NCI-H526 (cell line): ENCODE results near the gene ZNF213.
A peak's percentile ranks its signal among the peaks of the same experiment; 100 is the strongest.
"Not testable (repeated sequence)": the region's sequence is repeated elsewhere in the genome, so short reads cannot be mapped to it uniquely, and the experiment has no call there.

ENCODE experiments used
- DNase-seq, 2 experiments: peaks; one replicate each; lab custom pipeline; 2025; lab: John Stamatoyannopoulos, UW

The ZNF213 gene

GRCh38 chr16:3170440-3171180, 35.8 kb downstream of the ZNF213 start:
- DNase-seq = no peak

- DNase-seq = no peak
These were observed 36.5 kb downstream of the ZNF213 start for GRCh38 chr16:3171181-3171854.

- no peak for DNase-seq
These were observed 37.2 kb downstream of the ZNF213 start for GRCh38 chr16:3171855-3172593.

GRCh38 chr16:3173892-3174617, 39.2 kb downstream of the ZNF213 start:
- DNase-seq = peak; percentile 38 to 74

GRCh38 chr16:3174618-3175148, 39.9 kb downstream of the ZNF213 start:
- no peak for DNase-seq

- DNase-seq = peak in 1 of 2 experiments; percentile 22
These were observed 40.6 kb downstream of the ZNF213 start for GRCh38 chr16:3175157-3176093.

GRCh38 chr16:3179651-3180050, 44.8 kb downstream of the ZNF213 start:
- no peak for DNase-seq

- no peak for DNase-seq
These were observed 45.6 kb downstream of the ZNF213 start for GRCh38 chr16:3180445-3180878.

GRCh38 chr16:3182293-3182607, 47.4 kb downstream of the ZNF213 start:
- DNase-seq = not testable (repeated sequence)

GRCh38 chr16:3182608-3183444, 48.0 kb downstream of the ZNF213 start:
- DNase-seq = peak in 1 of 2 experiments; percentile 48

GRCh38 chr16:3183445-3184139, 48.8 kb downstream of the ZNF213 start:
- no peak for DNase-seq

GRCh38 chr16:3186946-3187690, 52.3 kb downstream of the ZNF213 start:
- DNase-seq = no peak

GRCh38 chr16:3187798-3188674, 53.2 kb downstream of the ZNF213 start, which contains the start of gene OR1F1:
TSS of gene OR1F1 (plus strand) at chr16:3188204.
- DNase-seq = peak in 1 of 2 experiments; percentile 24

GRCh38 chr16:3188675-3188924, 53.8 kb downstream of the ZNF213 start:
- DNase-seq = no peak

GRCh38 chr16:3188925-3189825, 54.3 kb downstream of the ZNF213 start:
- peak in 1 of 2 experiments; percentile 62 for DNase-seq

GRCh38 chr16:3189869-3190268, 55.0 kb downstream of the ZNF213 start:
- DNase-seq = no peak

- no peak for DNase-seq
These were observed 56.1 kb downstream of the ZNF213 start for GRCh38 chr16:3190949-3191353.
